DOHH2 (cell line): ENCODE results near the gene SMC6.

Source experiments
- EZH2phosphoT487 ChIP-seq: fragments of 200-600 bp; sonication (generic); IDR thresholded peaks from 2 replicates; pipeline ENCODE4 v1.6.1; 2017; ENCODE audit warnings: borderline replicate concordance, mild to moderate bottlenecking, antibody characterized with exemption, low read length, moderate library complexity, mixed read lengths
- TF ChIP-seq, protein P1 (sequence below): fragments of 200-600 bp; sonication (generic); IDR thresholded peaks from one replicate; pipeline ENCODE4 v1.5.1; 2014; ENCODE audit warnings: antibody characterized with exemption, mild to moderate bottlenecking, low read depth, low read length; ENCODE audit not compliant: poor library complexity, severe bottlenecking

- TF ChIP-seq, protein P1, sequence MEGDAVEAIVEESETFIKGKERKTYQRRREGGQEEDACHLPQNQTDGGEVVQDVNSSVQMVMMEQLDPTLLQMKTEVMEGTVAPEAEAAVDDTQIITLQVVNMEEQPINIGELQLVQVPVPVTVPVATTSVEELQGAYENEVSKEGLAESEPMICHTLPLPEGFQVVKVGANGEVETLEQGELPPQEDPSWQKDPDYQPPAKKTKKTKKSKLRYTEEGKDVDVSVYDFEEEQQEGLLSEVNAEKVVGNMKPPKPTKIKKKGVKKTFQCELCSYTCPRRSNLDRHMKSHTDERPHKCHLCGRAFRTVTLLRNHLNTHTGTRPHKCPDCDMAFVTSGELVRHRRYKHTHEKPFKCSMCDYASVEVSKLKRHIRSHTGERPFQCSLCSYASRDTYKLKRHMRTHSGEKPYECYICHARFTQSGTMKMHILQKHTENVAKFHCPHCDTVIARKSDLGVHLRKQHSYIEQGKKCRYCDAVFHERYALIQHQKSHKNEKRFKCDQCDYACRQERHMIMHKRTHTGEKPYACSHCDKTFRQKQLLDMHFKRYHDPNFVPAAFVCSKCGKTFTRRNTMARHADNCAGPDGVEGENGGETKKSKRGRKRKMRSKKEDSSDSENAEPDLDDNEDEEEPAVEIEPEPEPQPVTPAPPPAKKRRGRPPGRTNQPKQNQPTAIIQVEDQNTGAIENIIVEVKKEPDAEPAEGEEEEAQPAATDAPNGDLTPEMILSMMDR = no peak
- no peak for TF ChIP-seq EZH2phosphoT487
Measured at GRCh38 chr2:17615728-17616351, 137.8 kb downstream of the SMC6 start.
